ENCODE data around the gene PPHLN1.
"Not testable (repeated sequence)": the region's sequence is repeated elsewhere in the genome, so short reads cannot be mapped to it uniquely, and the experiment has no call there.

Gene PPHLN1

DNA sequence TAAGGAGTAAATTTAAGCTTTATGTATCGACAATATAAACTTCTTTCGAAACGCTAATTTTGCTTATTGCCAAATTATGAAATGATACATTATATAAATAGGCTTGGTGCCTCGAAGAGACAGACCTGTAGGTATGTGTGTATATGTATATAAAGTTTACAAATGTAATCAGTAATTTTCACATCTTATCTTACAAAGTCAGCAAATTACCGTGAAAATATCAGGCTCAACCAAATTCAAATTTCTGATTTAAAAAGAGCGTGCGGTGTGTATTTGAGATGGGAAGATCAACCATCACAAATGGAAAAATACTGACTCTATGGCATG lies 678 bp upstream of the PPHLN1 start:
- no peak for DNase-seq

DNA sequence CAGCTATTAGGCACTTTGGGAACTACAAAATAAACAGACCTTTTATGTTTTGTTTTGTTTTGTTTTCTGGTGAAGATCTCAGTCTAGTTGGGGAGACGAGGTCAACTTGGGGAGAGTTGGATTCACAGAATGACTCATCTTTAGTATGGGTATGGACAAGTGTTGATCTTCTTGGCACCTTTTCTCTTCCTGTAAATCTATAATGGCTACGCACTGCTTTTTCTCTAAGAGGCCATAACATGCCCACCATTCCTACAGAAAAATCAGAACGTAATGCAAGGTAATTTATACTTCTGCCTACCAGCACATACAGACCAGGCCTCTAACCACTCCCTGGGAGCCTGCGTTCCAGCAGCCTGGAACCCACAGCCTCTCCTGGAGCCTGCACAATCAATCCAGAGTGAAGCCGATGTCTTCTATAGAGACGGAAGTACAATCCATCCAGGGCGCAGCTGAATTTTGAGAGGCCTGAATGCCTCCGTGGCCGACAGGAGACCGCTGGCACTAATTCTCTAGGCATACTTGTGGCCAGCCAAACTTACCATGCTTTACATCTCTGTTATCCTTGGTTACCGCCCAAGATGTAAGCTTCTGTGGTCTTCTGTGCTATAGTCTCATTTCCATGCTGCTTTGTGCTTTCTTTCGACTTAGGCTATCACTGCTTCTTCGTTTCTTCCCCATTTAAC lies 717 bp downstream of the PPHLN1 start:
- DNase-seq: peak in 1 of 2 experiments; percentile 28

DNA sequence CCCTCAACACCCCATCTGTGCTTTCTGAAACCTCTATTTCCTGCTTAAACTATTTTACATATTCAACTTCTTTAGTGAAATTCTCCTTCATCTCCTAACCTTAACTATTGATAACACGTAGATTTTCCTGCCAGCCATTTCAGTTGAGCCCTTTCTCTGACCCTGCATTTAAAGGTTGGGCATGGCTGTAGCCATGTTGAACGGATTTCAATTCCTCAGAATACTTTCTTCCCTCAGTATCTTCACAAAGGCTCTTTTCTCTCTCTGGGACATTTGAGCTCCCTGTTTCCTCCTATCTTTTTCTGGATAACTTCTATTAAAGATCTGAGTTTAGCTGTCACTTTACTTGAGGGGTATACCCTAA lies 1.2 kb downstream of the PPHLN1 start:
- no peak for DNase-seq

DNA sequence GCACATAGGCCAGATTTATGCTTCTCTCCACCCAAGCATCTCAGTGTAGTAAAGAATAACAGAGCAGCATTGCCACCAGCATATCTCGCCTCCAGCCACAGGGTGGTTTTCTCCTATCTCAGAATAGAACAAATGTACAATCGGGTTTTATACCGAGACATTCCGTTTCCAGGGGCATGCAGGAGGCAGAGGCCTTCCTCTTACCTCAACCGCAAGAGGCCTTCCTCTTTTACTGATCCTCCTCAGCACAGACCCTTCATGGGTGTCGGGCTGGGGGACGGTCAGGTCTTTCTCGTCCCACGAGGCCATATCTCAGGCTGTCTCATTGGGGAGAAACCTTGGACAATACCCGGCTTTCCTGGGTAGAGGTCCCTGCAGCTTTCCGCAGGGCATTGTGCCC lies 4.1 kb downstream of the PPHLN1 start:
- not testable (repeated sequence) for DNase-seq

DNA sequence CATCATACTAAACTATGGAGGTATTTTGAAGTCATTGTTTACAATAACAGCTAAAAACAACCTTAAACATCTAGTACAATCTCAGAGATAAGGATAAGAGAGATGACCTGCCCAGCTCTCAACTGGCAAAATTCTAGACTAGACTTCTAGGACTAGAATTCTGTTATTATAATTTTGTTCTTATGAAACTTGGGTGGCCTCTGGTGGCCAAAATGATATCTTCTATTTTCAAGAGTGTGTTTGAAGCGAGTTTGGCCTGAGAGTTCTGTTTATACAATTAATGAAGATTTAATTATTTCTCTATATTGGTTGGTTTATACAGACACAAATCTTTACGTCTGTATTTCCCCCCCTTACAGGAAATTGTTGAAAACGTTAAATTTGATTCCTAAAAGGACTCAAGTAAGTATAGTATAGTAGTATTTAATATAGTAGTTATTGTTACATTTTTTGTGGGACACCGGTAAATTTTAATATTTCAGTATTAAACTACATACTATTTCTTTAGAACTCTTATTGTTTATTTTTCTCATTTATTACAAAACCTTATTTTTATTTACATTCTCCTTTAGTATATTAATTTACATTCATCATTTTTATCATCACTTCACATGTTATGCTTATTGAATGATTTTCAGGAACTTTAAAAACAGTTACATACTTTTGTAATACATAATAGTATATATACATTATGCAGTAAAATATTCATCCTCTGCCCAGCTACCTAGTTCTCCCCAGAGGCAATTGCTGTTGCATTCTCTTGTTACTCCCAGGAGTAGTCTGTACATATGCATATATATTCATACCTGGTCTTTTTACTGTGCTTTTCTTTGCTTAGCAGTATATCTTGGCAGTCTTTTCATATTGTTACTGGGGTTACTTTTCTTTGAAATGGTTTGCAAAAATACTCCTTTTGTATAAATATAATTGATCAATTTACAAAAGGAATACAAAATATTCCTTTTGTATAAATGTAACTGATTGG lies 6.6 kb downstream of the PPHLN1 start:
- DNase-seq: no peak

DNA sequence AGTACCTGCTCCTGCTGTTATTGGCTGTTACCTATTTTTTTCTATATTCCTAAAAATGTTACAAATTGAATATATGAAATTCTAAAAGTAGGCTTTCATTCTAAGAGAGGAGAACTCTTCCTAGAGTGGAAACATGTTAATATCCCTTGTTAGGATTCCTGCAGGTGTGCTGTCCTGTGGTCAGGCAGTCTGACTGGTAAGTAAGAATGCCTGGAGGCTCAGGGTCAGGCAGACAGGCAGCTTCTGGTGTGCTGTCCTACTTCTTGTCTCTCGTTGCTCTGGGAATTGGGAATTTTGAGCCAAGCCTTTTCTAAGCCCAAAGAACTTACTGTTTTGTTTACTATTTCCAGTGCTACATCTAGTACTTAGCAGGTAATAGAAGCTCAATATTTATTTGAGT lies 10.3 kb downstream of the PPHLN1 start:
- no peak for DNase-seq

DNA sequence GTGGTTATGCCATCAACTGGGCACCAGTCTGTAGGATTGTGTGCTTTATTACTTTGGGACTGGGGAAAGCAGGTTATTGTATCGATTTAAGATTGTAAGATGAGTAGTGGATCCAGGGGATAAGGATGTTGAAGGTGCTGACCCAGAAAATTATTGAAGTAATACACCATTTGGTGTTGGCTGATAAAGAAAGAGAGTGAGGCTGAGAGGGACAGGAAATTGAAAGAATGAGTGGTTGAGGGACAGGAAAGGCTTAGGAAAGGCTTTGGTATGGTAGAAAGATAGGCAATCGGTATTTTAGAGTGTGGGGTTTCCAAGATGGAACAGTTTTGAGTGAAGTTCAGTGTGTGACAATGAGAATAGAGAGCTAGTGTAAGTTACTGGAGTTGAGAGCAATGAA lies 12.3 kb downstream of the PPHLN1 start:
- DNase-seq: no peak

DNA sequence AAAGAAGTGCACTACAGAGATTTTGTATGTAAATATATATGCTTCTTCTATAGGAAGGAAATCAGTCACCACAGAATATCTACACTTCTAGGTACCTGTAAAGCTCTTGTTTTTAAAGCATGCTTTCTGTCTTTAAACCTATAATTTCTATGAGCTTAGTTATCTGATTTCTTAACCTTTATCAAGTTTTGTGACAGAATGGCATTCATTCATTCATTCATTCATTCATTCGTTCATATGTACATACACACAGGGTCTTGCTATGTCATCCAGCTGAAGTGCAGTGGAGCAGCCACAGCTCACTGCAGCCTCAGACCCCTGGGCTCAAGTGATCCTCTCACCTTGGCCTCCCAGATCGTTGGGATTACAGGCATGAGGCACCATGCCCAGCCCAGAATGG lies 16.1 kb downstream of the PPHLN1 start:
- DNase-seq: no peak

DNA sequence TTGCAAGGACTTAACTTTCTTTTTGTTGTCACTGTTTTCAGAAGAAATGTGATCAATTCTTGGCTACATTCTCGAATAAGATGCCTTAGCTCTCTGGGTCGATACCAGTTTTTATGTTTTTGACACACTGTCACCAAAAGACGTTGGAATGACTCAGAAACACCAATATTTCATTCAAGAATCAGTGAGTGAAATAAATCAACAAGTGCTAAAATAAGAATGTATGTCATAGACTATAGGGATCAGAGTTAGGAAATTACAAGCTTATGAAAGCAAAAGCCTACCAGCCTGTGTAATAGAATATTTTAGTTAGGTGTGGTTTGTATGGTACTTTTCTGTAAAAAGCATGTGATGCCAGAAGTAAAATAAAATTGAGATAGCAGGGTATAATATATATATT lies 17.8 kb downstream of the PPHLN1 start:
- DNase-seq: no peak

DNA sequence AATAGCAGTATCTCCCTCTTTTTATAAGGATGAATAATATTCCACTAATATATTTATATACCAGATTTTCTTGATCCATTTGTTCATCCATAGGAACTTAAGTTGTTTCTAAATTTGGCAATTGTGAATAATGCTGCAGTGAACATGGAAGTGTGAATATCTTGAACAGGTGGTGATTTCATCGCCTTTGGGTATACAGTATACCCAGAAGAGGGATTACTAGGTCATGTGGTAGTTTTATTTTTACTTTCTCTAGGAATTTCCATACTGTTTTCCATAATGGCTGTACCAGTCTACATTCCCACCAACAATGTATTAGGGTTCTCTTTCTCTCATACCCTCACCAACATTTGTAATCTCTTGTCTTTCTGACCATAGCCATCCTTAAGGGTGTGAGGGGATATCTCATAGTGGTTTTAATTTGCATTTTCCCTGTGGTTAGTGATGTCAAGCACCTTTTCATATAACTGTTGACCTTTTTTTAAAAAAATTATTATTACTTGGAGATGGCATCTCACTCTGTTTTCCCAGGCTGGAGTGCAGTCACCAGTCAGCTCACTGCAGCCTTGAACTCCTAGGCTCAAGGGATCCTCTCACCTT lies 20.5 kb downstream of the PPHLN1 start:
- DNase-seq: no peak

DNA sequence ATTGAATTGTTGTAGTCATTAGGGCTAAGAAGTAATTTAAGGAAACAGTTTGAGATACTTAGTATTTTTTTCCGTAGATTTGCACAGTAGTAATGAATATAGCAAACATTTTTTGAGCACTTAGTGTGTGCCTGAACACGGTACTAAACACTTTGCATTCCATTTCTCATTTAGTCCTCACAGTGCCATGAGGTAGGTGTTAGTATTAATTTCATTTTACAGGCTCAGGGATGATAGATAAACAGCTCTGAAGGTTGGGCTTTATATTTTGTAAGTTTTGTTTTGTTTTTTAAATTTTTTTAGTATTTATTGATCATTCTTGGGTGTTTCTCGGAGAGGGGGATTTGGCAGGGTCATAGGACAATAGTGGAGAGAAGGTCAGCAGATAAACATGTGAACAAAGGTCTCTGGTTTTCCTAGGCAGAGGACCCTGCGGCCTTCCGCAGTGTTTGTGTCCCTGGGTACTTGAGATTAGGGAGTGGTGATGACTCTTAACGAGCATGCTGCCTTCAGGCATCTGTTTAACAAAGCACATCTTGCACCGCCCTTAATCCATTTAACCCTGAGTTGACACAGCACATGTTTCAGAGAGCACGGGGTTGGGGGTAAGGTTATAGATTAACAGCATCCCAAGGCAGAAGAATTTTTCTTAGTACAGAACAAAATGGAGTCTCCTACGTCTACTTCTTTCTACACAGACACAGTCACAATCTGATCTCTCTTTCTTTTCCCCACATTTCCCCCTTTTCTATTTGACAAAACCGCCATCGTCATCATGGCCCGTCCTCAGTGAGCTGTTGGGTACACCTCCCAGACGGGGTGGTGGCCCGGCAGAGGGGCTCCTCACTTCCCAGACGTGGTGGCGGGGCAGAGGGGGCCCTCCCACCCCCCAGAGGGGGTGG lies 23.4 kb downstream of the PPHLN1 start:
- not testable (repeated sequence) for DNase-seq

DNA sequence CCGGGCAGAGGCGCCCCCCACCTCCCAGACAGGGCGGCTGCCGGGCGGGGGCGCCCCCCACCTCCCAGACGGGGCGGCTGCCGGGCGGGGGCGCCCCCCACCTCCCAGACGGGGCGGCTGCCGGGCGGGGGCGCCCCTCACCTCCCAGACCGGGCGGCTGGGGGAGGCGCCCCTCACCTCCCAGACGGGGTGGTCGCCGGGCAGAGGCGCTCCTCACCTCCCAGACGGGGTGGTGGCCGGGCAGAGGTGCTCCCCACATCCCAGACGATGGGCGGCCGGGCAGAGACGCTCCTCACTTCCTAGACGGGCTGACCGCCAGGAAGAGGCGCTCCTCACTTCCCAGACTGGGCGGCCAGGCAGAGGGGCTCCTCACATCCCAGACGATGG lies 24.0 kb downstream of the PPHLN1 start:
- DNase-seq: not testable (repeated sequence)

DNA sequence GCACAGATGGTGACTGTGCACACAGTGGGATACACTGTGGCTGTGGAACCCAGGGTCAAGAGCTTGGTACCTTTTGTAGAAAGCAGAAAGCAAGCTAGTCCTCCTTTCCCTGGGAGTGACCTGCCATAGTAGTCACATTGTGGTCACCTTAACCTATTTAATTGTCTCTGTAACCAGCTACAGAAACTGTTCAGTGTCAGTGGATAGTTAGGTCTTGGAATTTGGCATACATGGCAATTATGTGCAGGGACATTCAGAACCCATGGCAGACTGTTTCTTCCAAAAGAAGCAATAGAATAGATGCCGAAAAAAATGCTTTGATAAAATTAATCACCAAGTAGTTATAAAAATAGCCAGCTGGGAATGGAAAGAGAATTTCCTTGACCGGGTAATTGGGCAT lies 30.4 kb downstream of the PPHLN1 start:
- no peak for DNase-seq

DNA sequence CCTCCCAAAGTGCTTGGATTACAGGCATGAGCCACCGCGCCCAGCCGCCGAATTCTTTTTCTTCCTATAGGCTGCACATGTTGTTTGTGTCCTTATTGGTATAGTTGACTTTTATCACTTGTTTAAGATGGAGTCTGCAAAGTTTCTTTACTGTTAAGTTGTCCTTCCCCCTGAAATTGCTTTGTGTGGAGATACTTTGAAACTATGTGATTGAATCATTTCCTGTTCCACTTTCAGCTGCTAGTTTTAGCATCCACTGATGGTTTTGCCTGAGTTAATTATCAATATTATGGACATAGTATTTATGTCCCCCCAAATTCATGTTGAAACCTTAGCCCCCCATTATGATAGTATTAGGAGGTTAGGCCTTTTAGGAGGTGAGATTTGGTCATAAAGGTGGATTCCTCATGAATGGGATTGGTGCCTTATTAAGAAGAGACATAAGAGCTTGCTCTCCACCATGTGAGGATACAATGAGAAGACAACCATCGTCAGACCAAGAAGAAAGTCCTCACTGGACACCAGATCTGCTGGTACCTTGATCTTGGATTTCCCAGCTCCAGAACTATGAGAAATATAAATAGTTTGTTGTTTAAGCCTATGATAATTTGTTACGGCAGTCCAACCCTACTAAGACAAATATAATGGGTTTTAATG lies 34.9 kb downstream of the PPHLN1 start:
- DNase-seq: no peak

DNA sequence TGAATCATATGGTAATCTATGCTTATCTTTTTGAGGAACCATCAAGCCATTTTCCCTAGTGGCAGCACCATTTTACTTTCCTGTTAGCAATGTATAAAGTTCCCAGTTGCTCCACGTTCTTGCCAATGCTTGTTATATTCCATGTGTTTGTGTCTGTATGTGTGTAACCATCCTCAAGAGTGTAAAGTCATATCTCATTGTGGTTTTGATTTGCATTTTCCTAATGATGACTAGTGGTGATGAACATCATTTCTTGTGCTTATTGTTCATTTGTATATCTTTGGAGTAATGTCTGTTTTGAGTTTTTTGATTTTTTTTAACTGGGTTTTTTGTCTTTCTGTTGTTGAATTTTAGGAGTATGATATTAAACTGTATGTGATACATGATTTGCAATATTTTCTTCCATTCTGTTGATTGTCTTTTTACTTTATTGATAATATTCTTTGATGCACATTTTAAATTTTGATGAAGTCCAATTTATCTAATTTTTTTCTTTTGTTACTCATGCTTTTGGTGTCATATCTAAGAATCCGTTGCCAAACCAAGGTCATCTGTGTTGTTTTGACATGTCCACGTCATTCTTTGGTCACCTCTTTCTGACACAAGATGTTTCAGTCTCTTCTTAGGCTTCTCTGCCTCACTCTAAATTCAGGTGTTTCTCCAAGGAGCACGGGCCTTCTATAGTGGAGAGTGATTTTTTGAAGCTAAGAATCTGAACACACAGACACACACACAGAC lies 36.1 kb downstream of the PPHLN1 start:
- DNase-seq: no peak

DNA sequence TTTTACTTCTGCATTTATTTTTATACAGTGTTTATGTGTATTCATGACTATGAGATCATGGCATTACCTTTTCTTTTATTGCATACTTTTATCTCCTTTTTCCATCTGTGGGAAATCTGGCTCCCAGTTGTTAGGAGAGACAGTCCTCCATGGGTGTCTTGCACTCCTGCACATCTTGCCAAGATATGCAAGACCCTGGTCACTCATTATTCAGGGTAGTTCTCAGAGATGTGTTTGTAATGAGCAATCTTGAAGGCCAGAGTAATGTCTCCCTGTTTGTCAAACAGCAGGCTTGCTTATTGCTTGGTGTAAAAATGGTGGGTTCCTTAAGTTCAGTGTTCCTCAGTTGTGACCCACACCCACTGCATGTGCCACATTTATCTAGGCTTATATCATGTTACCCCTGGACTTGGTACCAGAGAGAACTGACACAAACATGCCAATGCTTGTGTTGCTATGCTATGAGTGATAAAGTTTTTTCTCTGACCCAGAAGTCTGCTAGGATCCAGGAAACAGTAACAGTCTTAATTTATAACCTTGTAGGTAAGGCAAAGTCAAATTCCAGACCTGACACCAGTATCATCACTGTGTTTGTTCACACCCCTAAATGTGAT lies 36.8 kb downstream of the PPHLN1 start:
- DNase-seq: no peak

DNA sequence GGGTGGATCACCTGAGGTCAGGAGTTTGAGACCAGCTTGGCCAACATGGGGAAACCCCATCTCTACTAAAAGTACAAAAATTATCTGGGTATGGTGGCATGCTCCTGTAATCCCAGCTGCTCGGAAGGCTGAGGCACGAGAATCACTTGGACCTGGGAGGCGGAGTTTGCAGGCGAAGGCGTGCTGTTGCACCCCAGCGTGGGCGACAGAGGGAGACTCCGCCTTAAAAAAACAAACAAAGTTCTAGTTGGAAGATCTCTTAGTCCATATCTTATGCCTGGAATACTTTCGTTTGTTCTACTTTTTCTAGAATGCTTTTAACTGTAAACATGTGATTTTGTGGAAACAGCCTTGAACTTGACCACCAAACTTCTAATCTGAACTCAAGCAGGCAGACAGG lies 38.7 kb downstream of the PPHLN1 start:
- DNase-seq: no peak

DNA sequence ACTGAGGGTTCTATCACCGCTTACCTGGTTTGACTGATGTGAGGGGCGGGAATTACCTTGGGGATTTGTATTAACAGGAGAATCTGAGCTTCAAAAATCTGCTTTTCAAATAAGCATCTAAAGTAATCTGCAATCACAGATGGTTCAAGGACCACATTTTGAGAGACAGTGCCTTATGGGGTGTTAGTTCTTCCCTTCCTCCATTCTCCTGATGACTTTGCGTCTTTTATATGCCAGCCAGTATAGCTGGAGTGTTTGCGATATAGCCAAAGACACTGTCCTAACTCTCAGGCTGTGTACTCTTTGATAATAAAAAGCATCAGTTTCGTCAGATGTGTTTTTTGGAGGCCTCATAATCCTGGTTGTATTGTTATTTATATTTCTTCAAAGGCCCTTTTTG lies 39.5 kb downstream of the PPHLN1 start:
- no peak for DNase-seq

DNA sequence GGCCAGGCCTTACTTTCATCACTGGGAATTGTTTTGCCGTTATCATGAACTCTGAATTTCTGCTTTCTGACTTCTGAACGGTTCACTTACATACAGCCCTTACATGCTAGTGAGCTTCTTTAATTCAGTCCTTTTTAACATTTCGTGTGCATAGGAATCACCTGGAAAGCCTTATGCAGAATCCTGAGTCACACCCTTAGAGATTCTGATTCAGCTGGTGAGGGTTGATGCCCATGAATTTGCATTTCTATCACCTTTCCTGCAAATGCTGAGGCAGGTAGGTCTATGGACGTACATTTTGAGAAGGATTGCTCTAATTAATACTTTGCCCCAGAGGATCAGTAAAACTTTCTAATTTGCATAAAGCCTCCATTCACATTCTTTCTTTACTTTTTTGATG lies 44.0 kb downstream of the PPHLN1 start:
- no peak for DNase-seq

DNA sequence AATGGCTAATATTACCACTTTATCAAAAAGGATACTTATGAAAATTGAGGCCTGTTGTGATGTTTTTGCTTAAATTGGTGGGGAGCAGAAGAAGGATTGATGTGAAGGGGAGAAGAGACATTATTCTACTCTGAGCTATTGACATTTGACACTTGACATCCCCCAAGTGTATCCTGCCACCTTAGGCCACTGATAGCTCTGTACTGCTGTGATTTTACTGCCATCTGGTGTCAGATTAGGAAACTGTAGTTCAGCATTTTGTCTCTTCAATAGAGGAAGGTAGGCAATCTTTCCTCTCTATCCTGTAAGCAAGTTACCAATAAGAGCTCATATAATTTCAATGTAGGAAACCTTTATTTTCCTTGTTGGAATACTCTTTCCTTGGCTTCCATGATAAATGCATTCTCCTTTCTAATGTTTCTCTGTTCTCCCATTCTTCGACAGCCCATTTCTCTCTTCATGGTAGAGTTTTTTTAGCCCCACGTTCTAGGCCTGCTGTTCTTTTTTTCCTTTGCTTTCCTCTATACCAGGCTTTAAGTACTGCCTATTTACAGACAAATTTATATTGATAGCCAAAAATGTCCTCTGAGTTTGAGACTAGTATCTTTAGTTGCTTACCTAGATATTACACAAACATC lies 46.3 kb downstream of the PPHLN1 start:
- no peak for DNase-seq

DNA sequence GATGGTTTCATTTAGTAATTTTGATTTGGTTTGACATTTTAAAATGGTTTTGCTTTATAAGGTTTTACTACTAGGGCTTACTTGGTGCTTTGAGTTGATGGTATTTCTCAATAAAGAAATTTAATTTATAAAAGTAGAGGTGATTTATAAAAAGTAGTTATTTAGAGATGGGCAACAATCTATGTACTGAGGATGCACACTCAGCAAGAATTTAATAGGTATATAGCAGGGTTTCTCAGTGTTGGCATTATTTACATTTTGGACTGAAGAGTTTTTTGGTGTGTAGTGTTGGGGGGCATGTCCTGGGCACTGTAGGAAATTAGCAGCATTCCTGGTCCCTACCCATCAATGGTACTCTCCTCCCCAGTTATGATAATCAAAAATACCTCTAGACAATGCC lies 47.7 kb downstream of the PPHLN1 start:
- no peak for DNase-seq

All from activated T-cell treated with anti-CD3 and anti-CD28 coated beads, Interleukin-2, amount 50 U/mL, for 48 hours (primary cell).